Coronary artery (tissue), 2 donors: ENCODE measurements around the gene STX1B.

Experiments
- DNase-seq: peaks from one replicate; pipeline ENCODE4 v3.0.0-alpha.2; 2017; ENCODE audit warnings: low spot score
- H3K27ac ChIP-seq, 2 donors: fragments of 200-600 bp; sonication (generic); one replicate each; pipeline ENCODE4 v1.5.1; 2016 to 2019
- H3K4me3 ChIP-seq: fragments of 200-600 bp; sonication (generic); 2 replicates; pipeline ENCODE4 v1.5.1; 2016; ENCODE audit warnings: mild to moderate bottlenecking, moderate library complexity
- TF ChIP-seq, protein P1 (sequence below): fragments of 200-600 bp; sonication (generic); IDR thresholded peaks from one replicate; pipeline ENCODE4 v1.5.1; 2019; ENCODE audit warnings: antibody characterized with exemption

Gene STX1B

DNA sequence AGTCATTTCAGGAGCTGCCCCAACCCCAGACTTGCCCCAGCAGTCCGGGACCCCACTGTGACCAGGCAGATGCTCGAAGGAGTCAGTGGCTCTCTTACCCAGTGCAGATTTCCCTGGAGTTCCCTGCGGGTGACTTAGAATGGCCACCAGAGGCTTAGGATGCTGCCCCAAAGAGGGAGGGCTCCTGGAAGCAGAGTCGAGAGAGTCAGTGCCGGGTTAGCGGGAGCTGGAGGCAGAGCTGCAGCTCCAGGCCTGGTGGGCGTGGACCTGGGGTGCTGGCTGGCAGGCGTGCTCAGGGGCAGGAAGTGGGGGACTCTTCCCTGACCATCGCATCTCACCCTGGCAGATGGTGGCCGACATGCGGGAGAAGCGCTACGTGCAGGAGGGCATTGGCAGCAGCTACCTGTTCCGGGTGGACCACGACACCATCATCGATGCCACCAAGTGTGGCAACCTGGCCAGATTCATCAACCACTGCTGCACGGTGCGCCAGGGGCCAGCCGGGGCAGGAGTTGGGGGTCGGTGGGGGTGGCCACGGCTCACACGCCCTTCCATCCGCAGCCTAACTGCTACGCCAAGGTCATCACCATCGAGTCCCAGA lies 27.0 kb downstream of the STX1B start:
- TF ChIP-seq, protein P1, sequence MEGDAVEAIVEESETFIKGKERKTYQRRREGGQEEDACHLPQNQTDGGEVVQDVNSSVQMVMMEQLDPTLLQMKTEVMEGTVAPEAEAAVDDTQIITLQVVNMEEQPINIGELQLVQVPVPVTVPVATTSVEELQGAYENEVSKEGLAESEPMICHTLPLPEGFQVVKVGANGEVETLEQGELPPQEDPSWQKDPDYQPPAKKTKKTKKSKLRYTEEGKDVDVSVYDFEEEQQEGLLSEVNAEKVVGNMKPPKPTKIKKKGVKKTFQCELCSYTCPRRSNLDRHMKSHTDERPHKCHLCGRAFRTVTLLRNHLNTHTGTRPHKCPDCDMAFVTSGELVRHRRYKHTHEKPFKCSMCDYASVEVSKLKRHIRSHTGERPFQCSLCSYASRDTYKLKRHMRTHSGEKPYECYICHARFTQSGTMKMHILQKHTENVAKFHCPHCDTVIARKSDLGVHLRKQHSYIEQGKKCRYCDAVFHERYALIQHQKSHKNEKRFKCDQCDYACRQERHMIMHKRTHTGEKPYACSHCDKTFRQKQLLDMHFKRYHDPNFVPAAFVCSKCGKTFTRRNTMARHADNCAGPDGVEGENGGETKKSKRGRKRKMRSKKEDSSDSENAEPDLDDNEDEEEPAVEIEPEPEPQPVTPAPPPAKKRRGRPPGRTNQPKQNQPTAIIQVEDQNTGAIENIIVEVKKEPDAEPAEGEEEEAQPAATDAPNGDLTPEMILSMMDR: no peak
- no peak for DNase-seq
- Histone ChIP-seq H3K27ac (peak overlapping the region in 1 of 2 donors; percentile 56), H3K4me3 (no peak overlapping the region)

DNA sequence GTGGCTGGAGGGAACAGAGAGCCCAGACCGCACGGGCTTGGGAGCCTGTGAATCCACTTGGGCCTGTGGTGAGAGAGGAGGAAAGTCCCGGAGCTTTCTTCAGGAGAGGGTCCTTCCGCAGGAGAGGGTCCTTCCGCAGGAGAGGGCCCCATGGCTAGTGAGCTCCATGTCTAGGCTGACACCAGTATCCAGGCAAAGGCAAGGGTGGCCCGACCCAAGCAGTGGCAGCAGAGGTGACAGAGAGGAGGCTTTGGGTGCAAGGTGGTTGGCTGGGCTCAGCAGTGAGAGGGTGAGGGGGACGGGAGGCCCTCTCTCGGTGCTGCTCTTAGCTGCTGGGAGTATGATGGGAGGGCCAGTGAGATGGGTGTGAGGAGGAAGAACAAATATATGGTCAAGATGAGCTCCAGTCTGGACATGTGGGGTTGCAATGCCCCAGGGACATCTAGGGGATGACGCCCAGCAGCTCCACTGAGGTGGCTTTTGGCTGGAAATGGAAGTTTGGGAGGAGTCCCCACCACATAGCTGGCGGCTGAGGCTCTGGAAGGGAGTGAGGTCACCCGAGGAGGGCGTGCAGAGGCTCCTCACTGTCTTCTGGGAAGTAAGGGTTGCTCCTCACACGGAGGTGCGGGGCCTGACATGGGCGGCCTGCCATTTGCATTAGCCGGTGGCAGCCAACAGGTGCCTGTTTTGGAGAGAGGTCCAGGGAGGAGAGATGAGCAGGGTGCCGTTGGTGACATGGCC lies 27.7 kb downstream of the STX1B start:
- Histone ChIP-seq H3K27ac (peak overlapping the region in 1 of 2 donors; percentile 56), H3K4me3 (no peak overlapping the region)
- TF ChIP-seq, protein P1: no peak
- DNase-seq: no peak

DNA sequence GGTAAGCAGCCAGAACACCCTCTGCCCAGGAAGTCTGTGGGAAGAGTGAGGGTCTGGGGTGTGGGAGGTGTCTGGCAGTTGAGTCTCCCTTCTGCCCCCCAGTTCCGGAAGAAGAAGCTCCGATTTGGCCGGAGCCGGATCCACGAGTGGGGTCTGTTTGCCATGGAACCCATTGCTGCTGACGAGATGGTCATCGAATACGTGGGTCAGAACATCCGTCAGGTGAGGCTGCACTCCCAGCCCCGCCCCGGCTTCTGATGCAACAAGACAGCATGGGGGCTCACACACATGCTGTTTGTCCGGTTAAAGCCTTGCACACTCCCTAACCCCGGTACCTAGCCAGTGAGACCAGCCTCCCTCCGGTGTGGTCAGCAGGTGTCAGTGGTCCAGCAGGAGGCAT lies 29.5 kb downstream of the STX1B start:
- H3K27ac ChIP-seq: no peak overlapping the region
- no peak for DNase-seq
- no peak overlapping the region for H3K4me3 ChIP-seq
- TF ChIP-seq, protein P1: no peak

DNA sequence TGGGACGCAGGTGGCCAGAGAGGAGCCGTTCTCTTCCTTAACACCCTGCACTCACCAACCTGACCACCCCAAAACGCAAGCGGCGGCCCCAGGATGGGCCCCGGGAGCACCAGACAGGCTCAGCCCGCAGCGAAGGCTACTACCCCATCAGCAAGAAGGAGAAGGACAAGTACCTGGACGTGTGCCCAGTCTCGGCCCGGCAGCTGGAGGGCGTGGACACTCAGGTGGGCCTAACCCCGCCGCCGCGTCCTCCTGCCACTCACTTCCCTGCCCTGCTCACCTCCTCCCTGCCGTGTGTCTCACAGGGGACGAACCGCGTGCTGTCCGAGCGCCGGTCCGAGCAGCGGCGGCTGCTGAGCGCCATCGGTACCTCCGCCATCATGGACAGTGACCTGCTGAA lies 30.0 kb downstream of the STX1B start:
- TF ChIP-seq, protein P1: no peak

DNA sequence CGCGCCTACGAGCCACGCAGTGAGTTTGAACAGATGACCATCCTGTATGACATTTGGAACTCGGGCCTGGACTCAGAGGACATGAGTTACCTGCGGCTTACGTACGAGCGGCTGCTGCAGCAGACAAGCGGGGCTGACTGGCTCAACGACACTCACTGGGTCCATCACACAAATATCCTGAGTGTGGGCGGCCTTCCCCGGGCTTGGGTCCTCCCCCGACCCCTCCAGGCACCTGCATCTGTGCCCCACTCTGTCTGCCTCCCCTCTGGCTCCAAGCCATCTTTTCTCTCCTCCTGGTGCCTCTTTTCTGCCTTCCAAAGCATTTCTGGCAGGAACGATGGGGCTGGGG lies 30.4 kb downstream of the STX1B start:
- Histone ChIP-seq H3K4me3 (no peak overlapping the region), H3K27ac (no peak overlapping the region)
- TF ChIP-seq, protein P1: no peak
- DNase-seq: no peak

More for the DNA sequence above, 30.0 kb downstream of the STX1B start:
- Histone ChIP-seq H3K27ac (no peak overlapping the region), H3K4me3 (no peak overlapping the region)
- no peak for DNase-seq

DNA sequence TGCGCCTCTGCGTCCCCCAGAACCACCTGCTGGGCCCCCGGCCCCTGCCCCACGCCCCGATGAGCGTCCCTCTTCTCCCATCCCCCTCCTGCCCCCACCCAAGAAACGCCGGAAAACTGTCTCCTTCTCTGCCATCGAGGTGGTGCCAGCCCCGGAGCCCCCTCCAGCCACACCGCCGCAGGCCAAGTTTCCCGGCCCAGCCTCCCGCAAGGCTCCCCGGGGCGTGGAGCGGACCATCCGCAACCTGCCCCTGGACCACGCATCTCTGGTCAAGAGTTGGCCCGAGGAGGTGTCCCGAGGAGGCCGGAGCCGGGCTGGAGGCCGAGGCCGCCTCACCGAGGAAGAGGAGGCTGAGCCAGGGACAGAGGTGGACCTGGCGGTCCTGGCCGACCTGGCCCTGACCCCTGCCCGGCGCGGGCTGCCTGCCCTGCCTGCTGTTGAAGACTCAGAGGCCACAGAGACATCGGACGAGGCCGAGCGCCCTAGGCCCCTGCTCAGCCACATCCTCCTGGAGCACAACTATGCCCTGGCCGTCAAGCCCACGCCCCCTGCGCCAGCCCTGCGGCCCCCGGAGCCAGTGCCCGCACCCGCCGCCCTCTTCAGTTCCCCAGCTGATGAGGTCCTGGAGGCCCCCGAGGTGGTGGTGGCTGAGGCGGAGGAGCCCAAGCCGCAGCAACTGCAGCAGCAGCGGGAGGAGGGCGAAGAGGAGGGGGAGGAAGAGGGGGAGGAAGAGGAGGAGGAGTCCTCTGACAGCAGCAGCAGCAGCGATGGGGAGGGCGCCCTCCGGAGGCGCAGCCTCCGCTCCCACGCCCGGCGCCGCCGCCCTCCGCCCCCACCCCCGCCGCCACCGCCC lies 31.0 kb downstream of the STX1B start:
- H3K4me3 ChIP-seq: no peak overlapping the region
- no peak overlapping the region for H3K27ac ChIP-seq
- DNase-seq: no peak
- TF ChIP-seq, protein P1: no peak
